Activated CD8-positive, alpha-beta memory T cell treated with anti-CD3 and anti-CD28 coated beads, Interleukin-2, amount 50 U/mL, for 4 hours (primary cell): Measurements from ENCODE around the gene DDC.

ENCODE experiments used
- DNase-seq: peaks from one replicate; pipeline ENCODE4 v3.0.0-alpha.2; 2020

Gene DDC

DNA sequence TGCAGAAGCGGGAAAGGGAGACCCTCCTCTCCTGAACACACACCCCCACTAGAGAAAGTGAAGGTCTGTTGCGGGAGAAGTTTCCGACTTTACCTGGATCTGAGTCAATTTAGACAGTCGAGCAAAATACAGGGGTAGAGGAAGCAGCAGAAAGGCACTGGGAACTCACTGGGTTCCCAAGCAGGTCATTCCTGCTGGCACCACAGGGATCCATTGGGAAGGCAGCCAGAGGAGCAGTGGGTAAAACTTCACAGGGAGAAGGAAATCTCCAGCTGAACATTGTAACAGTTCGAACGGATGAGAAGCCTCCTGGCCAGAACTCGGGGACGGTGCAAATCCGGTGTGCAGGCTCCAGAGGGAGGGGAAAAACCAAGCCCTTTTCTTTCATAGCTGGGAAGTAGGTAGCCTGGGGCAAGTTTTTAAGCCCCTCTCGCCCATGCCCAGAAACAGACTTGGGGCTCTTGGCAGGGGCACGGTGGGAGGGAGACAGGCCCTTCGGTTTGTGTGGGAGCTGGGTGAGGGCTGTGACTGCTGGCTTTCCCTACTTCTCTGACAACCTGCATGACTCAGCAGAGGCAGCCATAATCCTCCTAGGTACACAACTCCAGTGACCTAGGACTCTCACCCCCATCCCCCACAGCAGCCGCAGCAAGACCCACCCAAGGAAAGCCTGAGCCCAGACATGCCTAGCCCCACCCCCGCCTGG is 51.9 kb downstream of the DDC start:
- DNase-seq = no peak

DNA sequence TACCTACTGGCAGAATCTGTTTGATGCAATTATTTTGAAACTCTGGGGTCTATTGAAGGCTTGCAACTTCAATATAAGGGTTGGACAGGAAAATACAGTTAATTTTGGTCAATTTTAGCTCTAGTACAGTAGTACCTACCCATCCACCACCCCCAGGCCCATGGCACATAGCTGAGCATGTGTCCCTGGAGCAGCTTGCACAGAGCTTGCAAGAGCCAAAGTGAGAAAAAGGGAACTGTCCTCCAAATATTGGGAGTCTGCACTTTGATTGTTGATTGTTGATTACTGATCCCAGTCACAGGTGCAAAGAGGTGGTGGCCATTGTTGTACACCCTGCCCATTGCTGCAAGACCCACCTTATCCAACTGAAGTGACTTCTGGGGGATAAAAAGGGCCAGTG is 52.8 kb downstream of the DDC start:
- DNase-seq = no peak

DNA sequence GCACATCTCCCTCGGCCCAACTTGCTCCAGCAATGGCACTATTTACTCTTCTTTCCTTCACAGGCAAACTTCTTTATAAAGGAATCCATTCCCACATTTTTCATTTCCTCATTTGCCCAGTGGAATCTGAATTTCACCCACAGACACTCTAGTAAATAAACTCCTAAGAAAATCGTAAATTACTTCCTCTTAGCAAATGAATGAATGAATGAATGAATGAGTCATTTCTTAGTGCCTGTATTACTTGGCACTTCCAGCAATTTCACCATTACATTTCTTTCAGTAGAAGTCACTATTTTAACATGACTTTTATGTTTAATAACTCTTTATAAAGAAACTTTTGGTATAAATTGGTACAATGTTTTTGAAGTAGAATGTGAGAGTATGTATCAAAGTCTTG is 55.7 kb downstream of the DDC start:
- no peak for DNase-seq

DNA sequence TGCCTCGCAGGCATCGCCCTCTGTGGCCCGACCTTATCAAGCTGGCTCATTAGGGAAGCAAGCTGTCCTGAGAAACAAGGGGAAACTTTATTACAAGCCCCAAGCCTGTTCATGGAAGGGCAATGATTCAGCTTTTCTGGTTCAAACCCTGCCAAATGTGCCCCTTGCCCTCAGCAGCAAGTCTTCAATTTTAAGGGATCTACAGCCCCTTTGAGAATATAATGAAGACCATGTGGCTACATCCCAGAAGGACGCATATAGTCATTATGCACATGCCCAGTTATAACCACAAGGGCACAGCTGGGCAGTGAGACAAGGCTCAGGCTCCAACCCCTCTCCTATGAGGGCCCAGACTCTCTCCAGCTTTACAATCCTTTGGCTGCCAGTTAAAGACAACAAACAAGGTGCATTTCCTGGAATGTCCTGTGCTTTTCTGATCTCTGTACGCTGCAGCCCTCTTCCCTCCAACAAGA is 56.7 kb downstream of the DDC start:
- no peak for DNase-seq

DNA sequence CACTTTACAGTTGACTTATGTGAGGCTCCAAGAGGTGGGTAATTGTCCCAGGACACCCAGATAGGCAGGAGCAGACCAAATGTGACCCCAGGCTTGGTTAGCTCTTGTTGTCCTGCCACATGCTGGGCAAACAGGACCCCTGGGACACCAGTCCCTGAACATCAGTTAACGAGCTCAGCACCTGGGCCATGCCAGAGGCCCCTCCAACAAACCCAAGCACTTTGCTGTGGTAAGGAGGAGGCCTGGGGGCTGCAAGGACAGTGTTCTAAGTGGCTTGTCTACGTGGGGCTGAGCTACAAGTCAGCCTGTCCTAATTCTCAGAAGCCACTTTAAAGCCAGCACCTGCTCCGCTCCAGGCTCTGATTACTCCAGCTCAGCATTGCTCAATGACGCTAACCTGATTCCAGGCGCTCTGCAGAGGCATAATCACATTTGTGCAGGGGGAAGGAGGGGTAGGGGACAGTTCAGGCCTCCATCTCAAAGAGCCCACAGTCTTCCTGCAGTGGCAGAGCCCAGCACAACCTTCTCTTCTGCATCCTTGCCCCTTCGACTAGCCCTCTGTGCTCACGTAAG is 57.2 kb downstream of the DDC start:
- DNase-seq = no peak

DNA sequence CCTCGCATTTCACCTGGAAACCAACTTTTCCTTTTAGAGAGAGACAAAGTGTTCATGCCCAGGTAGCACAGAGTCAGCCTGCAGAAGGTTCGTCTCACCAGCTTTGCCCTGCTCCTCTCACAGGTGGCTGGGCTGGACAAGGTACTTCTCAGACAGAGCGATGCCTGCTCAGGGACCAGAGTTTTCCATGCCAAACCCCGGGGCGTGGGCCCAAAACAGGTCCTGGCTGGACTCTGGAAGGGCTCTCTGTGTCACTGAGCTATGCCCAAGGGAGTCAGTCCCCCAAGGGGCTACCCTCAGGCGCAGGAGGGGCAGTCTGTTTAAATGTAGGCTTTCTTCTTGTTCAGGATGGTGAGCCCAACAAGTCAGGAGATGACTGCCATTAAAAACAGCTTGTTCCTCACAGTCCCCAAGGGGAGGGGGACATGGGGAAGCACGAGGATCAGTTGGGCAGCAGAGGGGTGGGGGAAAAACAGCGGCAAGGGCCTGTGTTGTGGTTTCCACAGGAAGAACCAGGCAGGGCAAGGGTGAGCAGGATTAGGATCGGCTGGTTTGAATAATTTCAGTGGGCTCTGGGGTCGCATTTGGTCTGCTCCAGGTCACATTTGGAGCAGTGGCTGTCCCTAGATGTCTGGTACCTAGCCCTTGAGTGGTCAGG is 59.5 kb downstream of the DDC start:
- no peak for DNase-seq

DNA sequence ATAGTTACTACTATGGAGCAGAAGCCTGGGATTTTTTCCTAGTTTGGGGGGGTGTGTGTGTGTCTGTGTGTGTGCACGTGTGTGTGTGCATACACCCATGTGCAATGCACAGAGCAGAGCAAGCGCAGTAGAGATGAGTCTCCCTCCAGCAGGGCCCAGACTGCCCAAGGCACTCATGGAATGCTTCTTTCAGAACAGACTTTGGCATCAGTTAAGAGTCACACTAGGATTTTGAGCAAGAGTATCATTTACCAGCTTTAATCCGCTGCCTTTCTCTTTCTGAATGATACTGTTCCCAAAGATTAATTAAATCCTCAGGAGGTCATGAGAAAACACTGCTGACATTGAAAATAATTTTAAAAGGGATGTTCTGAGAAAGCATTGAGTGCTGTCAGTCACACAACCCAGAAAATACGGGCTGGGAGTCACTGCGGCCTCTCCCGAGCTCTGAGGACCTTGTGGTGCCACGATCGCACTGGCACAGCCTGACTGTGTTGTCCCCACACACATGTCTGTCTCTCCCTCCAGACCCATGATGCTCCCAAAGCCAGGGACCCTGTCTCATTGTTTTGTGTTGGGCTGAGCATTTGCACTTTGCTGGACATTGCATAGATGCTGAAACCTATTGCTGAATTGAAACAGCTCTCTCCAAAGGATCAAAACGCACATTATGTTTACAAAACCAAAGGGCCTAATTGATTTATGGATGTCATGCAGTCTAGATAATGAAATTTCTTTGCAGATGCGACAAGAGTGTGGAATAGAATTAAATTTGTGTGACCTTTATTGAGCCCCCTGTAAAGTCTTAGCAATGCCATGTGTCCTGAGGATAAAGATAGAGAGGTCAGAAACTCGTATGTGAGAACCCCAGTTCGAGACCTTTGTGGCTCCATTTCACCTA is 60.3 kb downstream of the DDC start:
- no peak for DNase-seq

DNA sequence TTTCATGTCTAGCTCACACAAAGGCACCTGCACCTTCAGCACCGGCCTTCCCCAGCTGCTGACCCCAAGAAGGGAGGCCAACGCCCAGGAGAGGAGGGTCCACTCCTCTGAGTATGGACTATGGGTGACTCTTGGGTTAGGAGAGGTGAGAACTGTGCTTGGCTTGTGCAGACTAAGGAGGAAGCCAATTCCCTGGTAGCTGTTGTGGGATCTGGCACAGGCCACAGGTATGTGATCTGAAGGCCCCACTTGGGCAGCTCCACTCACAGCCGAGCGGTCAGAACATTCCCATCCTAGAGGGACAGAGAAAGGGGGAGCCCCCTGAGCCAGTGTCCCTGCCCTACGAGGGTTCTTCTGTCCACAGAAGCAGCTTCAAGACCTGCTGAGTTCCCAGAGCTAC is 62.3 kb downstream of the DDC start:
- DNase-seq = no peak

DNA sequence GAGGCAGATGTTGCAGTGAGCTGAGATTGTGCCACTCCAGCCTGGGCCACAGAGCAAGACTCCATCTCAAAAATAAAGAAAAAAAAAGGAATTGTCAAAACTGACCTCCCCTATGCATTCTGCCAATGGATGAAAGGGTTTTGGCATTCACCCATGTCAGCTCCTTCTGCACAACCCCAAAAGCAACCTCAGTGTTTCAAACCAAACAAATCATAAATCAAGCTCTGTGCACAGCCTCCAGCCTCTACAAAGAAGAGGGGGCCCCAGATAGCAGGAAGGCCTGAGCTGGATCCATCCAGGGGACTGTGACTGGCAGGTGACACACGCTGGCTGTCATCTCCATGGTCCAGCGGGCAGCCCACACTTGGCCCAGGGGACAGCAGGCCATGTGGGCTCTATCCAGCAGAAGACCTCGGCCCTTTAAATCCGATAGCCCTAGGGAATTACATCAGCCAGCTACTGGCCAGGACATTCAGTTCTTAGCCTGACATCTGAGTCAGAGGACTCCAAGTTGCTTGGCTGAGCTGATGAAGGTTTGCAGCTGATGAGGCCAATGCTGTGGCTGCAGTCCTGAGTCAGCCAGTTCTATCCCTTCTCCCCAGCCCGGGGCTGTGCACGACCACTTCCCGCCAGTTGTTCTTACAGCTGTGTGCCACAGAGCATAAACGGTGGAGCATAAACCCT is 63.1 kb downstream of the DDC start:
- no peak for DNase-seq

DNA sequence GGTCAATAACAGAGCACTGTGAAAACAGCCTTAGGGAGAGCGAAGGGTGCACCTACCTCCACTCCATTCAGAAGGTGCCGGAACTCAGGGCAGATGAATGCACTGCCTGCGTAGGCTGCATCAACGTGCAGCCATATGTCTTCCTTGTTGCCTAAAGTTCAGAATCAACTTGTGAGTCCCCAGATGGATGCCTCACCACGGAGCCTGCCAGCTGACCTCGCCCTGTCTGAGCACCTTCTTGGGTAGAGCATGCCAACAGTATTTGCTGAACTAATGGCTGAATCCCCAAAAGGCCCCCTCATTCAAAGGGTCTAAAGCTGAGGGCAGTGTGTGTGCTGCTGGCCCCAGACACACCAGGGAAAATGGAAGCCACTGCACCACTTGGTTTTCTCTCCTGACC is 66.1 kb downstream of the DDC start:
- no peak for DNase-seq

DNA sequence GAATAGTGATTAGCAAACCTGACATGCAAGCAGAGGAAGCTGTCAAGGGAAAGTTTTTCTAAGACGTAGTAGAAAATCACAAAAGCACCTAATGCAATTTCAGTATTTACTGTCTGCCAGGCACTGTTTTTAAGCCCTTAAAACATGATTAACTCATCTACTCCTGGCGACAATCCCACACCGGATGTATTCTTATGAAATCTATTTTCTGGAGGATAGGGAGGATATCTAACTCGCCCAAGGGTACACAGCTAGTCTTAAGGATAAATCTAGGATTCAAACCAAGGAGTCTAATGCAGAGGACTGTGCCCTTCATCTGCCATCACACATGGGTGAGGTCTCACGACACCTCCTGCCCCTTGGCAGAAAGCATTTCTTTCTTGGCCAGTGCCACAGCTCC is 67.2 kb downstream of the DDC start:
- no peak for DNase-seq

DNA sequence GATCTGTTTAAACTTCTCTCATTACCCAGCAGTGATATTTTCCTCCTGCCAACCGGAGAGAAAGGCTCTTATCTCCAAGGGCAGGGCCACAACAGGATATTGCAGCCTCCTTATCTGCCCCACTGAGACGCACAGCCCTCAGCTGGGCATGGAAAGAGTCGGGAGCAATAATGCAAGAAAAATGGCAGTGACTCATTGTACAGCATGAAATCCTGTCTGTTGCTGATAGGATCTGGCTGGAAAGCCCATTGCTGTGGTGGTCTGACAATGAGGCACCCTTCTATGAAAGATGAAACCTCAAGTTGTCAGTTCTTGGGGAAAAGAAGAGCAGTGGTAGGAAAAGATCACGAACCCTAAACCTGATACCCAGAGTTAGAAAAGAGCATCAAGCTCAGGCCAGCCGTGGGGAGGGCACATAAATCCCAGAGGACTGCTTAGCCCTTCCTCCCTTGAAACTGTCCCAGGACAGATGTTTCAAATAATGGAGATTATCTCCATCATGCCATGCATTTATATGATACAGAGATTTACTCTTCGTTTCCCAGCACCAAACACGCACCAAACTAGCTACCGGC is 68.0 kb downstream of the DDC start:
- no peak for DNase-seq

DNA sequence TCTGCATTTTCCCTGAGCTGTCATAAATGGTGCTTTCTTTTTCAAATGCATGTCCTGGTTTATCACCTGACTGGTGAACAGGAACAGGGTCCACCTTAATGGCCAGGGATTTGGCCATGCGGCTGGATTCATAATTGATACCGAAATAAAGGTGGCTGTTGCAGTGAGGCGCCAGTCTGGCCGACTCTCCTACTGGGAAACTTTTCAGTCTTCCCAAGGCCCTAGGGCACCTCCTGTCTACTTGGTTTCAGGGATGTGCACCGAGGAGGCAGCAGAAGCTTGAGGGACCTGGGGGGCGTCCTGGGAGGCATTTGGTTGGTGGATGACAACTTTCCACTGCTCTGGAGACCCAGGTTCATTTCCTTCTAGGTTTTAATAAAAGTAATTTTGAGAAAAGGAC is 68.6 kb downstream of the DDC start:
- DNase-seq = no peak

DNA sequence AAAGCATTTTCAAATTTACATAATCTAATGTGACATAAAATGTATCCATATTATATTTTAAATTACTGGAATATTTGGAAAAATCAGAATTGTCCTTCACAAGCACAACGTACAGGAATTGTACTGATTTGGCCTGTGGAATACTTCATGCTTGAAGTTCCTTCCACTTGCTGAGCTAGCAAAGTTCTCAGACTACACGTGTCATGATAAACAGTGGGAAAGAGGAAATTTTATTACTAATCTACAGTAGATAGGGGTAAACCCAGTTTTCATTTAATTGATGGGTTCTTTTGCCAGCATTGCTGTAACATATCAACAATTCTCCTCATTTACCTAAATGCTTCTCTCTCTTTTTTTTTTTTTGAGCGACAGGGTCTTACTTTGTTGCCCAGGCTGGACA is 69.5 kb downstream of the DDC start:
- no peak for DNase-seq

DNA sequence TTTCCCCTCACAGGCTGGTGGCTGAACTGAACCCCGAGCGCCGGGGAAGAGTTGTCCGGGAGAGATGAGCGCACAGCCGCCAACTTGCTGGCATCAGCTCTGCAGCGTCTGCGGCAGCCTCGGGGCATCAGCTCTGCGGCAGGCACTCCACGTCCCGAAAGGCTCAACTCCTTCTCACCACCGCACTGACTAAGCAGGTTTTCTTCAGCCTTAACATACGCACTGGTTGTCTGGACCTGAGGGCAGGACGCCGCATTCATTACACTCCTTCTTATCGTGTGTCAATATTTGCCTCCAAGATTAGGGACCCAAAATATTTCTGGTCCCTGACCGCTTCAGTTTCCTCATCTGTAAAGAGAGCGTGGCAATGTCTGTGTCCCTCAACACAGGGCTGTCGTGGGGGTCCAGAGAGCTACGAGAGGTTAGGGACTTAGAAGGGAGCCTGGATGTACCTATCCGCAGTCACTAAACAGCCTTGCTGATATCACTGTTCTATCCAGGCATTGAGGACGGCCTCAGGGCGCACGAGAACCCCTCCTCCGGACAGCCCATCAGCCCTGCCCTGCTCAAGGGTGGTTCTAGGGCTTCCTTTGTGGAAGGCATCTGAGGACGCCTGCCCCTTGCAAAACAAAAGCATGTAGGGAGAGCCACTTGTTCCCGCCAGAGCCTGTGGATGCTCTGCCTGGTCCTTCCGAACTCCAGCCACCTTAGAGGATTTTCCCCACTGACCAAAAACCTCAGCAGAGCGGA is 72.3 kb downstream of the DDC start:
- no peak for DNase-seq

DNA sequence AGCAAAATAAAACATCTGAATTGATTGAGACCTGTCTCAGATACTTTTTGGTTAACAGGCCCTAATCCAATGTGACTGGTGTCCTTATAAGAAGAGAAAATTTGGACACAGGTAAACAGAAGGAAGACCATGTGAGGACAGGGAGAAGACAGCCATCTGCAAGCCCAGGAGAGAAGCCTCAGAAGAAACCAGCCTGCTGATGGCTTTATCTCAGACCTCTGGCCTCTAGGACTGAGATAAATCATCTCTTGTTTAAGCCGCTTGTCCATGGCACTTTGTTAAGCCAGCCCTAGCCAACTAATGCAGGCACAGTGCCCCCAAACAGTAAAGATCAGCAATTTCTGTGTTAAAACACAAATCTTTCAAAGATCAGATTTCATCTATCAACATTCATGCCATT is 73.3 kb downstream of the DDC start:
- DNase-seq = no peak

DNA sequence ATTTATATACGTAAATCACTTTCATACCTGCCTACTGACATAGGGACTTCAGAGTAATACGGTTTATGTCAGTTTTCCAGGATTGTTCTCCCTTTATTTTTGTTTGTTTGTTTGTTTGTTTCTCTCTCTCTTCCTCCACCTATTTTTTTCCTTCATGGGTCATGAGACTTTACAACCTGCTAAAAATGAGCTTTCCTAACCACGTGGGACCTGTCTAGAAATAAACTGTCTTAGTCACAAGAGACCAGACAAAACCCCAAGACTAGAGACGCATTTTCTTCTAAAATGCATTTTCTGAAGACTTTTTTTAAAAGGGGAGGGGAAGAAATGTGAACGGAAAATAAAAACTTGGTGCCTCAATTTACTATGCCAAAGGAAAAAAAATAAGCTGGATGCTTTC is 74.0 kb downstream of the DDC start:
- no peak for DNase-seq

DNA sequence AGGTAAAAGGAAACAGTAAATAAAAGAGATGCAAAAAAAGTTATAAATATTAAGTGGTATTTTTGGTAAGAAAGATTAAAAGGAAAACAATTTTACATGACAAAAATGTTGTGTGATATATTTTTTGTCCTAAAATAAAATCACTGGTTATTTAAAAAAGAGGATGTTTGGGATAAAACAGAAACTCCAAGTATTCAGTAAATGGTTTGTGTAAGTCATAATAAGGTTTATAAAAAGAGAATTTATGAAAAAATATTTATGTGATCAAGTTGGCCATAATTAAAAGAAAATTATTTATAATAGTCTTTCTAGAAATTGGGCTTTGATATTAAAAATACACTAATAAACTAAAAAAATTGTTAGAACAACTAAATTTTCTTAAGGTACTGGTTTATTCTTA is 76.8 kb downstream of the DDC start:
- DNase-seq = no peak

DNA sequence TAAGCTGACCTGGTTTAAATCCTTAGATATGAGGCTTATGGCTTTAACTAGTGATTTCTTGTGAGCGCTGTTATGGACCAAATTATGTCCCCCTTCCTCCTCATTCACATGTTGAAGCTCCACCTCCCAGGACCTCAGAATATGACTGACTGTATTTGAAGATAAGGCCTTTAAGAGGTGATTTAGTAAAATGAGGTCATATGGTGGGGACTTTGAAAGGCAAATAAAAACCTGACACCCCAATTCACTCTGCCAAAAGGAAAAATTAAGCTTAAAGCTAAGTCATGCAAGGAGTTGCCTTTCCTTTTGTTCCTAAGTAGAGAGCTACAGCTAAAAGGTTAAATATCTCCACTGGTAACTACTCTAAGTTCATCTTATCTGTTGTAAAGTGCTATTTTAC is 78.7 kb downstream of the DDC start:
- DNase-seq = no peak

DNA sequence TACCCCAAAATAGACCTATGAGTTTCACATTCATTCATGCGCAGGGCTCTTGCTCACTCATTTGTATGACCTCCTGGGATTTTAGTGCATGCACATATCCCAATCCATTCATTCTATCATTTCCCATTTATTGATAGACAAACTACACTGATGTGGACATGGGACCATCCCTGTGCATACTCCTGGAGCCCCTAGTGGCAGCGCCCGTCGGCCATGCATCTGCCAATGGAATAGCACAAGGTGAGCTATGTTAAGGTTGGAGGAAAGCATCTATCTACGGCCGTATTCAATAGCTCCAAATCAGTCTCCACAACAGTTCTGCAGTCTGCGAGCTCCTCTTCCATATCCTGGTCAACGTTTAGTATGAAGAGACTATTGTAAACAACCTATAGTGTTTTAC is 83.3 kb downstream of the DDC start:
- no peak for DNase-seq

DNA sequence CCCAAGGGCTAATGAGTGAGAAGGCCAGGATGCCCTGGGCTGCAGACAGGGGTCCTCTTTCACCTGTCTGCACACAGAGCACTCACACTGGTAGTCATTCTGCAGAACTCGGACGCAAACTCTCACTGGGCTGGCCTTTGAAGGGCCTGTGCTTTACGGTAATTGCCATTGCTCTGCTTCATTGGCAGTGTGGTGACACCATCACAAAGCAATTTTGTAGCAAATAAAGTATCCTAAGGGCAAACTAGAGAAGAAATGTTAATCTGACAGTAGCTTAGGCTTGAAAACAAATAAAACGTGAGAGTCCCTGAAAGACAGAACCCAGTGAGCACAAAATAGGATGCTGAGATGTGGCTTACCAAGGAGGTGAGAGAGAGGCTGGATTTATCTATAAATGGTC is 84.4 kb downstream of the DDC start:
- no peak for DNase-seq
